WERI-Rb-1 (cell line): Measurements from ENCODE around the gene YWHAE.
"Not testable (repeated sequence)": the region's sequence is repeated elsewhere in the genome, so short reads cannot be mapped to it uniquely, and the experiment has no call there.

Experiments used
- DNase-seq: peaks from one replicate; pipeline ENCODE4 v3.0.0-alpha.2; 2020
- H3K27ac ChIP-seq: fragments of 250-450 bp; sonication (Bioruptor Pico); 2 replicates; pipeline ENCODE4 v1.5.1; 2020; ENCODE audit warnings: mild to moderate bottlenecking, moderate library complexity
- H3K27me3 ChIP-seq: fragments of 250-450 bp; sonication (Bioruptor Pico); 2 replicates; pipeline ENCODE4 v1.5.1; 2021; ENCODE audit warnings: mild to moderate bottlenecking, low read depth, moderate library complexity; ENCODE audit not compliant: insufficient read depth, severe bottlenecking
- H3K36me3 ChIP-seq: fragments of 250-450 bp; sonication (Bioruptor Pico); 2 replicates; pipeline ENCODE4 v1.5.1; 2020; ENCODE audit warnings: mild to moderate bottlenecking, moderate library complexity
- H3K4me3 ChIP-seq: 2 replicates; pipeline ENCODE4 v1.5.1; 2011; ENCODE audit warnings: low read depth, mild to moderate bottlenecking, control low read depth, low read length
- H3K9me3 ChIP-seq: fragments of 250-450 bp; sonication (Bioruptor Pico); 2 replicates; pipeline ENCODE4 v1.5.1; 2021; ENCODE audit warnings: mild to moderate bottlenecking, moderate library complexity; ENCODE audit not compliant: severe bottlenecking
- CTCF ChIP-seq: IDR thresholded peaks from 2 replicates; pipeline ENCODE4 v1.5.1; 2011; ENCODE audit warnings: low read depth, mild to moderate bottlenecking, control low read depth, inconsistent platforms, low read length

YWHAE gene

GRCh38 chr17:1386265-1386664, 13.8 kb downstream of the YWHAE start:
- Histone ChIP-seq H3K27ac (no peak overlapping the region), H3K36me3 (peaks cover 62% of the 10 kb centered on the region), H3K27me3 (no peaks in the 10 kb centered on the region), H3K9me3 (no peaks in the 10 kb centered on the region), H3K4me3 (no peak overlapping the region)
- DNase-seq: no peak
- no peak for TF ChIP-seq CTCF

DNA sequence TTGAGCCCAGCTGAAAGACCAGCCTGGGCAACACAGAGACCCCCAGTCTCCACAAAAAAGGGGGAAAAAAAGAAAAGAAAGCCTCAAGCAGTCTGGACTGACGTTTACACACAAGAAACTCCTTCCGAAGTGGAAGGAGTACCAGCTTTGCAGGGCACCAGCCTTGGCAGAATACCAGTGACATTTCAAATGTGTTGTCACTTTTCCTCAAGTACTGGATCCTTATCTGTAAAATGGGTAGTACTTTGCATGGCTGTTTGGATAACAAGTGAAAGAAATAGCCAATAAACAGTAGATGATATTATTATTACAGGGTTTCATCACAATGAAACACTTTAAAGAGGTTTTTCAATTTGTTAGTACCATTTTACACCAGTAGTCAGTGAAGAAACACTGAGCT, 14.2 kb downstream of the YWHAE start:
- no peaks in the 10 kb centered on the region for H3K9me3 ChIP-seq
- no peak for TF ChIP-seq CTCF
- no peaks in the 10 kb centered on the region for H3K27me3 ChIP-seq
- H3K4me3 ChIP-seq: no peak overlapping the region
- H3K27ac ChIP-seq: no peak overlapping the region
- no peak for DNase-seq
- H3K36me3 ChIP-seq: peaks cover 60% of the 10 kb centered on the region

- TF ChIP-seq CTCF: no peak
- no peak for DNase-seq
- H3K36me3 ChIP-seq: peaks cover 58% of the 10 kb centered on the region
Measured at GRCh38 chr17:1384905-1385435, 15.1 kb downstream of the YWHAE start.

GRCh38 chr17:1379930-1380313, 20.1 kb downstream of the YWHAE start:
- no peak for TF ChIP-seq CTCF
- Histone ChIP-seq H3K36me3 (peaks cover 70% of the 10 kb centered on the region), H3K27me3 (no peaks in the 10 kb centered on the region), H3K4me3 (no peak overlapping the region), H3K27ac (no peak overlapping the region), H3K9me3 (no peaks in the 10 kb centered on the region)
- DNase-seq: no peak

More at GRCh38 chr17:1384905-1385435, 15.1 kb downstream of the YWHAE start:
- Histone ChIP-seq H3K27ac (no peak overlapping the region), H3K27me3 (no peaks in the 10 kb centered on the region), H3K4me3 (no peak overlapping the region), H3K9me3 (no peaks in the 10 kb centered on the region)

DNA sequence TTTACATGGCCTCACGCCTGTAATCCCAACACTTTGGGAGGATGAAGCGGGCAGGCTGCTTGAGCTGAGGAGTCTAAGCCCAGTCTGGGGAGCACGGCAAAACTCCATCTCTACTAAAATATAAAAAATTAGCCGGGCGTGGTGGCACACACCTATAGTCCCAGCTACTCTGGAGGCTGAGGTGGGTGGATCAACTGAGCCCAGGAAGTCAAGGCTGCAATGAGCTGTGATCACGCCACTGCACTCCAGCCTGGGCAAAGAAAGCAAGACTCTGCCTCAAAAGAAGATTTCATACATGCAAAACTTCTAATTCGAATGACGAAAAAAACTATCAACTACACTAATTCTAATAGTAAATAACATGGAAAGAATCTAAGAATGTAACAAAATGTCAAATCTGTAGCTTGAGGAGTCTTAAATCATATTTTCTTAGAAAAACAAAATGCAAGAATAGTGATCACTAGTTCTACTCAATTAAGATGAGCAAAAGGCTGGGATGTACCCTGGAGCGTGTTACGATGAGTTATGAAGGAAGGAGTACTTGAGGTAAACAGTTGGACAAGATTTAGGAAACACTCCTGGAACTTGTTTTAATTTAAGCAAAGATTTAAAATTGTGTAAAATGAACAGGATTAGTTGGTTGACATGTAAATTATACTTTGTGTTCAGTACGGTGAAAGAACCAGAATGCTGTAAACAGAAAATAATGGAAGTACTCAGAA, 20.7 kb downstream of the YWHAE start:
- DNase-seq: no peak
- no peaks in the 10 kb centered on the region for H3K9me3 ChIP-seq
- TF ChIP-seq CTCF: no peak
- H3K27ac ChIP-seq: no peak overlapping the region
- H3K4me3 ChIP-seq: no peak overlapping the region
- H3K27me3 ChIP-seq: no peaks in the 10 kb centered on the region
- H3K36me3 ChIP-seq: peaks cover 70% of the 10 kb centered on the region

DNA sequence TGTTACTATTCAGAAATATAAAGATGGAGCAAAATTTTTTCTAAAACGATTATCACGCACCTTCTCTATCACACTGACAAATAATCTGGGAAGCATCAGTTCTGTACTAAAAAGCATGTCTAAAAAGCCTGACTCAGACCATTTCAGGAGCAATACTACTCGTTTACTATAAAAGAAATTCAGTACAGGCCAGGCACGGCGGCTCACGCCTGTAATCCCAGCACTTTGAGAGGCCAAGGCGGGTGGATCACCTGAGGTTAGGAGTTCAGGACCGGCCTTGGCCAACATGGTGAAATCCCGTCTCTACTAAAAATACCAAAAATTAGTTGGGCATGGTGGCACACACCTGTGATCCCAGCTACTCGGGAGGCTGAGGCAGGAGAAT, 21.6 kb downstream of the YWHAE start:
- not testable (repeated sequence) for DNase-seq, H3K27ac ChIP-seq, H3K27me3 ChIP-seq, H3K9me3 ChIP-seq, H3K4me3 ChIP-seq
- H3K36me3 ChIP-seq: peaks cover 70% of the 10 kb centered on the region
